Ovary (tissue), 3 donors: ENCODE measurements around the gene PNMA6E.

Experiments used
- EP300 ChIP-seq: sonication (generic); formaldehyde crosslinking; IDR thresholded peaks from one replicate; pipeline ENCODE4 v1.6.1; 2017; ENCODE audit warnings: antibody characterized with exemption
- POLR2A ChIP-seq: fragments of 450-650 bp; IDR thresholded peaks from one replicate; pipeline ENCODE4 v1.6.1; 2017; ENCODE audit warnings: antibody characterized with exemption, mild to moderate bottlenecking, moderate library complexity
- TF ChIP-seq, protein P1 (sequence below), 3 donors: fragments of 450-650 bp in 2 of 3; fragments of 200-600 bp in 1 of 3; IDR thresholded peaks; one replicate each; pipeline versions ENCODE4 v1.5.1 to v1.8.0; 2016 to 2022; ENCODE audit warnings: antibody characterized with exemption in 3 of 3, mild to moderate bottlenecking in 1 of 3
- donor health status: DM: no; HTN: no; CAD: no.

DNA sequence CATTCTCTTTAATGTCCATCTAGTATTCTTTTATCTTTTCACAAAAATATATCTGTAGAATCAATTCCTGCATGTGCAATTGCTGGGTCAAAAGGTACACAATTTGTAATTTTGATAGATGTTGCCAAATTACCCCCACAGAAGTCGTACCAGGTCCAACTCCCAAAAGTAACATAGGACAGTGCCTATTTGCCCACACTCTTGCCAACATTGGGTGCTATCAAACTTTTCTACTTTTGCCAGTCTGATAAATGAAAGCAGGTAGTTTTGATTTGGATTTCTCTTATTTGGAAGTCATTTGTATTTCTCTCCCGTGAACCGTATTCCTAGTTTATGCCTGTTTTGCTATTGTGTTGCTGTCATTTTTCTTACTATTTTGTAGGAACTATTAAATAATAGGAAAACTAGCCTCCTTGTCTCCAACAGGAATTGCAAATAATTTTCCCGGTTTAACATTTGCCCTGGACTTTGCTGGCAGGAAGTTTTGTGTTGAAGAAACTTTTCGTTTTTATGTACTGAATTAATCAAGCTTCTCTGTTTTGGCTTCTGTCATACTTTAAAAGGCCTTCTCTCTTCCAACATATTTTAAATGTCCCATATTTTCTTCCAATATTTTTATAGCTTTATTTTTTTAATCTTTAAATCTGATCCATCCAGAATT, 34.1 kb downstream of the PNMA6E start:
- TF ChIP-seq, protein P1, sequence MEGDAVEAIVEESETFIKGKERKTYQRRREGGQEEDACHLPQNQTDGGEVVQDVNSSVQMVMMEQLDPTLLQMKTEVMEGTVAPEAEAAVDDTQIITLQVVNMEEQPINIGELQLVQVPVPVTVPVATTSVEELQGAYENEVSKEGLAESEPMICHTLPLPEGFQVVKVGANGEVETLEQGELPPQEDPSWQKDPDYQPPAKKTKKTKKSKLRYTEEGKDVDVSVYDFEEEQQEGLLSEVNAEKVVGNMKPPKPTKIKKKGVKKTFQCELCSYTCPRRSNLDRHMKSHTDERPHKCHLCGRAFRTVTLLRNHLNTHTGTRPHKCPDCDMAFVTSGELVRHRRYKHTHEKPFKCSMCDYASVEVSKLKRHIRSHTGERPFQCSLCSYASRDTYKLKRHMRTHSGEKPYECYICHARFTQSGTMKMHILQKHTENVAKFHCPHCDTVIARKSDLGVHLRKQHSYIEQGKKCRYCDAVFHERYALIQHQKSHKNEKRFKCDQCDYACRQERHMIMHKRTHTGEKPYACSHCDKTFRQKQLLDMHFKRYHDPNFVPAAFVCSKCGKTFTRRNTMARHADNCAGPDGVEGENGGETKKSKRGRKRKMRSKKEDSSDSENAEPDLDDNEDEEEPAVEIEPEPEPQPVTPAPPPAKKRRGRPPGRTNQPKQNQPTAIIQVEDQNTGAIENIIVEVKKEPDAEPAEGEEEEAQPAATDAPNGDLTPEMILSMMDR (IDR thresholded peaks at IDR 0.05): no peak
- TF ChIP-seq POLR2A (no peak), EP300 (no peak)
